CD4-positive, alpha-beta T cell (primary cell): Measurements from ENCODE around the gene ADAMTSL1. TPM values are rescaled to one million over a fixed set of nuclear protein-coding genes. Genes with fewer than 3 reads are reported as not detected.

Experiments
- ATAC-seq: fragments of 200-7000 bp; cut with Tn5 transposase; one replicate; pipeline ENCODE4 v1.10.0; 2022; ENCODE audit warnings: mild to moderate bottlenecking; ENCODE audit not compliant: poor library complexity
- CTCF ChIA-PET: fragments of 350-600 bp; sonication (Branson Sonifier 250); formaldehyde crosslinking; loops from one replicate; lab custom pipeline; 2021; ENCODE audit warnings: antibody characterized with exemption, inconsistent platforms; lab: Charles Lee
- POLR2A ChIA-PET: fragments of 350-600 bp; sonication (Branson Sonifier 250); formaldehyde crosslinking; loops from one replicate; lab custom pipeline; 2021; ENCODE audit warnings: antibody characterized with exemption, inconsistent platforms; lab: Charles Lee
- DNase-seq, 14 experiments: peaks; one replicate each; pipeline ENCODE4 v3.0.0-alpha.2; 2013 to 2020; ENCODE audit warnings: mixed read lengths in 2 of 14
- H3K27ac ChIP-seq, 2 donors: one replicate each; pipeline versions ENCODE4 v1.5.1 to v1.7.0; 2013; ENCODE audit warnings: low read length in 2 of 2, low read depth in 1 of 2, mild to moderate bottlenecking in 1 of 2
- H3K27me3 ChIP-seq, 2 experiments: 1 replicate in 1 of 2; 2 replicates in 1 of 2; pipeline versions ENCODE4 v1.6.1 to v1.7.0; 2013; ENCODE audit warnings: low read length in 2 of 2, control low read depth in 1 of 2, mild to moderate bottlenecking in 1 of 2, moderate library complexity in 1 of 2; ENCODE audit not compliant: insufficient read depth in 2 of 2, control insufficient read depth in 1 of 2
- H3K36me3 ChIP-seq: one replicate; pipeline ENCODE4 v1.6.1; 2013; ENCODE audit warnings: low read length, control low read depth; ENCODE audit not compliant: insufficient read depth
- H3K4me1 ChIP-seq: one replicate; pipeline ENCODE4 v1.6.1; 2013; ENCODE audit warnings: low read length, control low read depth; ENCODE audit not compliant: insufficient read depth
- H3K4me3 ChIP-seq: one replicate; pipeline ENCODE4 v1.5.1; 2013; ENCODE audit warnings: mild to moderate bottlenecking, low read length, moderate library complexity
- H3K9me3 ChIP-seq, 2 experiments: 1 replicate in 1 of 2; 2 replicates in 1 of 2; pipeline versions ENCODE4 v1.6.1 to v1.7.0; 2013; ENCODE audit warnings: low read length in 2 of 2, mild to moderate bottlenecking in 2 of 2, control low read depth in 1 of 2, moderate library complexity in 1 of 2; ENCODE audit not compliant: control insufficient read depth in 1 of 2, insufficient read depth in 1 of 2
- H3K27ac Mint-ChIP-seq: one replicate; pipeline ENCODE4 v1.8.0; 2020; ENCODE audit warnings: mixed read lengths
- H3K27me3 Mint-ChIP-seq: one replicate; pipeline ENCODE4 v1.8.0; 2021; ENCODE audit warnings: mixed read lengths
- H3K36me3 Mint-ChIP-seq: one replicate; pipeline ENCODE4 v1.8.0; 2021; ENCODE audit warnings: low read depth, mixed read lengths
- H3K4me1 Mint-ChIP-seq: one replicate; pipeline ENCODE4 v1.8.0; 2021; ENCODE audit warnings: low read depth, mixed read lengths
- H3K4me3 Mint-ChIP-seq: one replicate; pipeline ENCODE4 v1.8.0; 2020; ENCODE audit warnings: mild to moderate bottlenecking, mixed read lengths
- H3K9me3 Mint-ChIP-seq: one replicate; pipeline ENCODE4 v1.8.0; 2020; ENCODE audit warnings: mixed read lengths
- intact Hi-C, 2 experiments: fragments of 100-400 bp; cut with DNase I in 1 of 2; cut with micrococcal nuclease in 1 of 2; formaldehyde crosslinking; loops; one replicate each; pipeline versions ENCODE4 v1.15.1 to v1.9.0; 2023 to 2025; cut with DNase I, micrococcal nuclease
- total RNA-seq, 174 experiments: library from RNA in 2 of 174; stranded (reverse) in 2 of 174; gene quantifications; one replicate each; pipeline ENCODE4 v1.2.3 and lab custom pipeline; 2021 to 2026
- TF ChIP-seq, protein P1 (sequence below): fragments of 200-600 bp; IDR thresholded peaks from one replicate; pipeline ENCODE4 v1.8.0; 2022; ENCODE audit warnings: antibody characterized with exemption, mild to moderate bottlenecking

Gene ADAMTSL1
- total RNA-seq, 2 experiments from 2014 or later = not detected

DNA sequence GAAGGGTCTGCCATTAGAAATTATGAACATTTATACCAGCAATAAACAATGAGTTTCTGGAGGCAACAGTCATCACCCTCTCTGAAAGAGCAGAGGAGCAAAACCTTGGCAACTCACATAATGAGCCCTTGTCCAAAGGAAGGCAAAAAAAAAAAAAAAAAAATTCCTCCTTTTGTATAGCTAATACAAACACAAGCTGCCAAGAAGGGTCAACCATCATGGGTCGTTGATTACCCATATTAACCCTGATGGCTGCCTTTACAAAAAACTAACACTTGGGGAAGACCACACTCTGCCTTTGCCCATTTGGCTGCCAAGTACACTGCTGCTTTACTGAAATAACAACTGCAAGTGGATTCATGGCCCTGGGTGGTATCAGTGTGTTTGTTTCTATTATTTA lies 272.7 kb downstream of the ADAMTSL1 start:
- Histone ChIP-seq H3K4me3 (no peak overlapping the region), H3K27me3 (peaks cover 0 to 2% of the 10 kb centered on the region in 2 experiments), H3K27ac (no peak overlapping the region), H3K9me3 (no peaks in the 10 kb centered on the region), H3K36me3 (no peaks in the 10 kb centered on the region), H3K4me1 (no peaks in the 10 kb centered on the region)
- ChIA-PET POLR2A (no interaction called here), CTCF (no interaction called here)
- intact Hi-C loops = no loop called here
- H3K9me3 Mint-ChIP-seq = no peaks in the 10 kb centered on the region
- H3K27ac Mint-ChIP-seq = no peak overlapping the region
- TF ChIP-seq, protein P1, sequence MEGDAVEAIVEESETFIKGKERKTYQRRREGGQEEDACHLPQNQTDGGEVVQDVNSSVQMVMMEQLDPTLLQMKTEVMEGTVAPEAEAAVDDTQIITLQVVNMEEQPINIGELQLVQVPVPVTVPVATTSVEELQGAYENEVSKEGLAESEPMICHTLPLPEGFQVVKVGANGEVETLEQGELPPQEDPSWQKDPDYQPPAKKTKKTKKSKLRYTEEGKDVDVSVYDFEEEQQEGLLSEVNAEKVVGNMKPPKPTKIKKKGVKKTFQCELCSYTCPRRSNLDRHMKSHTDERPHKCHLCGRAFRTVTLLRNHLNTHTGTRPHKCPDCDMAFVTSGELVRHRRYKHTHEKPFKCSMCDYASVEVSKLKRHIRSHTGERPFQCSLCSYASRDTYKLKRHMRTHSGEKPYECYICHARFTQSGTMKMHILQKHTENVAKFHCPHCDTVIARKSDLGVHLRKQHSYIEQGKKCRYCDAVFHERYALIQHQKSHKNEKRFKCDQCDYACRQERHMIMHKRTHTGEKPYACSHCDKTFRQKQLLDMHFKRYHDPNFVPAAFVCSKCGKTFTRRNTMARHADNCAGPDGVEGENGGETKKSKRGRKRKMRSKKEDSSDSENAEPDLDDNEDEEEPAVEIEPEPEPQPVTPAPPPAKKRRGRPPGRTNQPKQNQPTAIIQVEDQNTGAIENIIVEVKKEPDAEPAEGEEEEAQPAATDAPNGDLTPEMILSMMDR = no peak
- H3K36me3 Mint-ChIP-seq = no peaks in the 10 kb centered on the region
- H3K4me3 Mint-ChIP-seq = no peak overlapping the region
- ATAC-seq (no peak), DNase-seq (no peak)
- peaks cover 8% of the 10 kb centered on the region for H3K27me3 Mint-ChIP-seq
- no peaks in the 10 kb centered on the region for H3K4me1 Mint-ChIP-seq

DNA sequence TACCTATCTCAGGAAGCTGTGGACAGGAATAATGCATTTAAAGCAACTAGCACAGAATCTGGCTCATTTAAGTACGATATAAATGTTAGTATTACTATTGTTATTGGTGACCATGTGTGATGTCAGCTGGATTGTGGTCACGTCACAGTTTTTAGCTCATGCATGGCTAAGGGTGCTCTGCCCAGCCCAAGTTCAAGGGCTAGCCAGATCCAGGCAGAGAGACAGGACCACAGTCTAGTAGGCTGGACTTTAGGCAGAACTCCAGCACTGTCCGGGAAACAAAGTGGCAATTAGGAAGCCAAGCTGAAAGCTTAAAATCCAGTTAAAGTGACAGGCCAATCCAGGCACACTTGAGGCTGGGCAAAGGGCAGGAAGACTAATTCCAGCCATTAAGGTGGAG lies 273.6 kb downstream of the ADAMTSL1 start:
- ChIA-PET POLR2A (no interaction called here), CTCF (no interaction called here)
- H3K4me3 Mint-ChIP-seq = no peak overlapping the region
- H3K4me1 Mint-ChIP-seq = no peaks in the 10 kb centered on the region
- no peak for DNase-seq
- H3K27ac ChIP-seq = no peak overlapping the region
- no peaks in the 10 kb centered on the region for H3K36me3 ChIP-seq
- peaks cover 8% of the 10 kb centered on the region for H3K27me3 Mint-ChIP-seq
- H3K9me3 ChIP-seq = no peaks in the 10 kb centered on the region
- H3K9me3 Mint-ChIP-seq = no peaks in the 10 kb centered on the region
- TF ChIP-seq, protein P1 = no peak
- peaks cover 0 to 2% of the 10 kb centered on the region in 2 experiments for H3K27me3 ChIP-seq
- intact Hi-C loops = no loop called here
- H3K36me3 Mint-ChIP-seq = no peaks in the 10 kb centered on the region
- ATAC-seq = no peak
- no peaks in the 10 kb centered on the region for H3K4me1 ChIP-seq
- no peak overlapping the region for H3K4me3 ChIP-seq
- H3K27ac Mint-ChIP-seq = no peak overlapping the region

DNA sequence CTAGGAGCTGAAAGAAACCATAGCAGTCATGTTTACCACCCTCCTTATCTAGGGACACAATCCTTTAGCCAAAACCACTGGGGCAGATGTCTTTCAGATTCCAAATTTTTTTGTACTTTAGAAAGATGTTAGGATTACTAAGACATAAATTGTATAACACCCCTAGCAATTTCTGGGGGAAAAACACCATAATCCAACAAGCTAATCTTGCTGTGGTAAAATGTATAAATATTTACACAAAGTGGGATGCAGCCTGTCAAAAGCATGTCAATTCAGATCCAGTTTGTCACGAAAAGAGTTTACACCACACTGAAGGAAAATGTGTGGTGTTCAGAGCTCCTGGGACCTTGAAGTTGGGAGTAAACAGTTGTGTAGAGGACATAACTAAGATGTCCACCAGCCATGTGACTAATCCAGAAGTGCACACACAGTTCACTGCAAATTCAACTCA lies 274.3 kb downstream of the ADAMTSL1 start:
- no peaks in the 10 kb centered on the region for H3K4me1 ChIP-seq
- H3K9me3 Mint-ChIP-seq = no peaks in the 10 kb centered on the region
- H3K36me3 Mint-ChIP-seq = no peaks in the 10 kb centered on the region
- H3K27ac Mint-ChIP-seq = no peak overlapping the region
- peaks cover 0 to 2% of the 10 kb centered on the region in 2 experiments for H3K27me3 ChIP-seq
- H3K9me3 ChIP-seq = no peaks in the 10 kb centered on the region
- TF ChIP-seq, protein P1 = no peak
- intact Hi-C loops = no loop called here
- H3K4me1 Mint-ChIP-seq = no peaks in the 10 kb centered on the region
- ChIA-PET CTCF (no interaction called here), POLR2A (no interaction called here)
- H3K4me3 ChIP-seq = no peak overlapping the region
- ATAC-seq = no peak
- H3K4me3 Mint-ChIP-seq = no peak overlapping the region
- no peak for DNase-seq
- H3K36me3 ChIP-seq = no peaks in the 10 kb centered on the region
- H3K27ac ChIP-seq = no peak overlapping the region
- H3K27me3 Mint-ChIP-seq = peaks cover 8% of the 10 kb centered on the region
